ENCODE results near the gene MTPN. TPM values are rescaled to one million over a fixed set of nuclear protein-coding genes. Genes with fewer than 3 reads are reported as not detected.
A peak's percentile ranks its signal among the peaks of the same experiment; 100 is the strongest.

The MTPN gene
- total RNA-seq, 1 donor = 172 TPM

DNA sequence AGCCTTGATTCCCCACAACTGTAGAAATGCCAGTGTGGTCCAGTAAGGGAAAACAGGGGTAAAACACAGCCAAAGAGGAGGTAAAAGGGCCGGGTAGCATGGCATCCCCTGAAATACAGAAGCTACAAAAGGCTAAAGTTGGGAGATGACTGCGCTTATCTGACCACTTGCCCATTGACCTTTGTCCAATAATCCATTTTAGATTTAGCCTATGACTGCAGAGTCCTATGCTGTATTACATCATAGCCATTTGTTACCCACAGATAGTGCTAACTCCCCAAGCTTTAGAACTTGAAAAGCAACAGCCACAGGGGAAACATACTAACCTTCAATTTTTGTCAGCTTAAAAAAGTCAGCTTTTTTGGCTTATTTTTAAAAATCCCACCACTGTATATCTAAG lies 26.2 kb downstream of the MTPN start:
- no peak for DNase-seq (ENCODE audit: low read depth)
- no peak overlapping the region for H3K4me3 ChIP-seq (ENCODE audit: low read depth, low read length)
- TF ChIP-seq, protein P1, sequence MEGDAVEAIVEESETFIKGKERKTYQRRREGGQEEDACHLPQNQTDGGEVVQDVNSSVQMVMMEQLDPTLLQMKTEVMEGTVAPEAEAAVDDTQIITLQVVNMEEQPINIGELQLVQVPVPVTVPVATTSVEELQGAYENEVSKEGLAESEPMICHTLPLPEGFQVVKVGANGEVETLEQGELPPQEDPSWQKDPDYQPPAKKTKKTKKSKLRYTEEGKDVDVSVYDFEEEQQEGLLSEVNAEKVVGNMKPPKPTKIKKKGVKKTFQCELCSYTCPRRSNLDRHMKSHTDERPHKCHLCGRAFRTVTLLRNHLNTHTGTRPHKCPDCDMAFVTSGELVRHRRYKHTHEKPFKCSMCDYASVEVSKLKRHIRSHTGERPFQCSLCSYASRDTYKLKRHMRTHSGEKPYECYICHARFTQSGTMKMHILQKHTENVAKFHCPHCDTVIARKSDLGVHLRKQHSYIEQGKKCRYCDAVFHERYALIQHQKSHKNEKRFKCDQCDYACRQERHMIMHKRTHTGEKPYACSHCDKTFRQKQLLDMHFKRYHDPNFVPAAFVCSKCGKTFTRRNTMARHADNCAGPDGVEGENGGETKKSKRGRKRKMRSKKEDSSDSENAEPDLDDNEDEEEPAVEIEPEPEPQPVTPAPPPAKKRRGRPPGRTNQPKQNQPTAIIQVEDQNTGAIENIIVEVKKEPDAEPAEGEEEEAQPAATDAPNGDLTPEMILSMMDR (IDR thresholded peaks at IDR 0.05; ENCODE audit: insufficient read depth, low read length) = no peak

DNA sequence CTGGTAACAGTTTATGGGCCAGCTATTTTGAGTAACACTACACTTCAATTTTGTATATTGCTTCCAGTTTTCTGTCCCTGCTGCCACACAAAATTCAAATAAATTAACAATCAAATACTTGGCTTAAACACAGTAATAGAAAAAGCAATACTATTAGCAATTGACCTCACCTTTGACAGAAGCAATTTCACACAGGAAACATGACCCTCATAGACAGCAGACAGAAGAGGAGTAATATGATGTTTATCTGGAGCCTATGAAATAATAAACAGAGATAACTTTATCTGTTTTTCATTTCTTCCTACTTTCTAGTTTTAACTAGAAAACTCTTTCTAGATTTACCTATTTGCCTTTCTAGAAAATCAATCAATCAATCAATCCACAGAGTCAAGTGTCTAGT lies 26.7 kb downstream of the MTPN start:
- DNase-seq (ENCODE audit: low read depth) = no peak
- TF ChIP-seq, protein P1 (IDR thresholded peaks at IDR 0.05; ENCODE audit: insufficient read depth, low read length) = no peak
- no peak overlapping the region for H3K4me3 ChIP-seq (ENCODE audit: low read depth, low read length)

DNA sequence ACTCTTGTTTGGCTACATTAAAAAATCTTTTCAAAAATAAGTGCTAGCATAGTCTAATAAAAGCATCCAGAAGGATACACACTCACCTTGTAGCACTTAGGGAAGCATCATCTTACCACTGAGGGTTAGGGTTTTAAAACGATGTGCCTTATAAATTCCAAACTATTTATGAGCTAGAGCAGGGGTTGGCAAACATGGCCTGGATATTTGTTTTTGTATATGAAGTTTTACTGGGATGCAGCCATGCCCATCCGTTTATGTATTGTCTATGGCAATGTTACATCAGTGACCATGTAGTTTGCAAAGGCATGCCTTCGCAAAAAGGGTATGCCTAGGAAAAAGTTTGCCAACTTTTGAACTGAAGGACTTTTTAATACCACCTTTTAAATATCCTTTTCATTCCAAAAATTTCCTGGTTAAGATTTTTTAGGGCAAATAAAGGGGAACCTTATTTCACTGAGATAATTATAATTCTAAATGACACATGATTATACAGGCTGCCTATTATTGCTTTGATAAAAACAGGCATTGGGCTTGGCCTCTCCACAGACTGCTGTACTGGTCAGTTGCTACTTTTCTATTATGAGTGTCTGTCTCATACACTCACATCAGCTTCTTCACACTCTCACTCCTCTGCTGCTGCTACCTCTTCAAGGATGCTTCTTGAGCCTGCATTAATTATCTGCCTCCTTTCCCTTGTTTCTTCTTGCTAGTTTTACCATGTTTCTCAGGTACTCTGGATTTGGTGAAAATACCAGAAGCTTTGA lies 30.7 kb downstream of the MTPN start:
- DNase-seq (ENCODE audit: low read depth) = no peak
- no peak overlapping the region for H3K4me3 ChIP-seq (ENCODE audit: low read depth, low read length)
- TF ChIP-seq, protein P1 (IDR thresholded peaks at IDR 0.05; ENCODE audit: insufficient read depth, low read length) = no peak

DNA sequence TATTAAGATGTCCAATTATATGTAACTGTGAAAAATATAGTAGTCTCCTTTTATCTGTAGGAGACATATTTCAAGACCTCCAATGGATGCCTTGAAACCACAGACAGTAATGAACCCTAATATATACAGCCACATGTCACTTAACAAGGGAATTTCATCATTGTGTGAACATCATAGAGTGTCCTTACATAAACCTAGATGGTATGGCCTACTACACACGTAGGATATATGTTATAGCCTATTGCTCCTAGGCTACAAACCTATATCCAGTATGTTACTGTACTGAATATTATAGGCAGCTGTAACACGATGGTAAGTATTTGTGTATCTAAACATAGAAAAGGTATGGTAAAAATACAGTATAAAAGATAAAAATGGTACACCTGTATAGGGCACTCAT lies 32.4 kb downstream of the MTPN start:
- no peak overlapping the region for H3K4me3 ChIP-seq (ENCODE audit: low read depth, low read length)
- TF ChIP-seq, protein P1 (IDR thresholded peaks at IDR 0.05; ENCODE audit: insufficient read depth, low read length) = no peak
- DNase-seq (ENCODE audit: low read depth) = no peak

DNA sequence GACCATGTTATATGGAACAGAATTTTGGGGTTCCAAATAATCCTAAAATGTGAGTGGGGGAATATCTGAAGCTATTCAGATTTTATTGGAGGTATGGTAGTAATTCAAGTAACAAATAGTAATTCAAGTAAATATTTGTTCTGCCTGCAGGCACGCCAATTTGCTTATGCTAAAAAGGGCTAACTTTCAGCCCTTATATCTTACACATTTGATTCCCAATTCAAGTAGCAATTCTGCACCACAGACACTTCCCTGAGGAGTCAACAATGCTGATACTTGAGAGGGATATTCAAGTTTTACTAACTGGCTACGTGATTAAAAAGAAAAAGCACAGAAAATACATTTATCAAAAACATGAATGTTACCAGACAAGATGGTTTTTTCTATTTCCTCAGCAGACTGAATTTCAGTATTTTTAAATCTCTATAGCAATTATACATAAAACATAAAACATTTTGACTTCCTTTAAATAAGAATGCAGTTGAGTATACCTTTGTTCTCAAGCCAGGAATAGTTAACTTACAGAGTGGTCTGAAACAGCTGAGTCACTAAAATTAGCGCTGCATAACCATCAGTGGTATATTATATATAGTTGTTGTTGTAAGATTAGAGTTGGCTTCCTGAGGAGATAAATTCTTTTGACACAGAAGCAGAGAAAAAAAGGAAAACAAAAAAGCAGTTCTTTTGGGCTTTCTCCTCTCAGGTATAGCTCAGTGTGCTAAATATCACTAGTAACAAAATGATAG lies 33.9 kb downstream of the MTPN start:
- DNase-seq (ENCODE audit: low read depth) = peak; percentile 34
- TF ChIP-seq, protein P1 (IDR thresholded peaks at IDR 0.05; ENCODE audit: insufficient read depth, low read length) = no peak

DNA sequence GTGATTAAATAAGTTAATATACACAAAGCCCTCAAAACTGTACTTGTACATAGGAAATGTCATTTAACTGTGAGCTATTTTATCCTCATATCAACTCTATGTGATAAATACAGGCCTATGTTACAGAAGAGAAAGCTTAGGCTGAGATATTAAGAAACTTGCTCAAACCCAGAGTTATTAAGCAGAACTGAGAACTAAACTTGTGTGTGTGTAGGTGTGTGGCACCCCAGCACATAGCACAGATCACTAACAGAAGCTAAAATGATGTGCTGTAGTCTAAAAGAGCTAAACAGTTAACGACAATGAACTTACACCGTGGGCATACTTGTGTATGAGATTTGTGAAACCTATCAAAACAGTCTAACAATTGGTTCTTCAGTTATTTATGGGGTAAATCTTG lies 34.5 kb downstream of the MTPN start:
- no peak overlapping the region for H3K4me3 ChIP-seq (ENCODE audit: low read depth, low read length)
- DNase-seq (ENCODE audit: low read depth) = no peak
- TF ChIP-seq, protein P1 (IDR thresholded peaks at IDR 0.05; ENCODE audit: insufficient read depth, low read length) = no peak

More for the DNA sequence above, 33.9 kb downstream of the MTPN start:
- H3K4me3 ChIP-seq (ENCODE audit: low read depth, low read length) = no peak overlapping the region
